HFF-Myc (cell line): ENCODE results near the gene KIF1B.
"Not testable (repeated sequence)": the region's sequence is repeated elsewhere in the genome, so short reads cannot be mapped to it uniquely, and the experiment has no call there.

ENCODE experiments used
- DNase-seq: peaks from one replicate; pipeline ENCODE4 v3.0.0-alpha.2; 2011; ENCODE audit warnings: low read depth; ENCODE audit errors: extremely low read depth
- H3K4me3 ChIP-seq: replicated peaks from 2 replicates; pipeline ENCODE4 v1.5.1; 2011; ENCODE audit warnings: low read depth, mild to moderate bottlenecking, control low read depth, low read length
- TF ChIP-seq, protein P1 (sequence below): IDR thresholded peaks from 2 replicates; pipeline ENCODE4 v1.5.1; 2012; ENCODE audit warnings: mild to moderate bottlenecking, low read depth, low read length, control low read depth; ENCODE audit errors: missing control alignments

KIF1B gene

DNA sequence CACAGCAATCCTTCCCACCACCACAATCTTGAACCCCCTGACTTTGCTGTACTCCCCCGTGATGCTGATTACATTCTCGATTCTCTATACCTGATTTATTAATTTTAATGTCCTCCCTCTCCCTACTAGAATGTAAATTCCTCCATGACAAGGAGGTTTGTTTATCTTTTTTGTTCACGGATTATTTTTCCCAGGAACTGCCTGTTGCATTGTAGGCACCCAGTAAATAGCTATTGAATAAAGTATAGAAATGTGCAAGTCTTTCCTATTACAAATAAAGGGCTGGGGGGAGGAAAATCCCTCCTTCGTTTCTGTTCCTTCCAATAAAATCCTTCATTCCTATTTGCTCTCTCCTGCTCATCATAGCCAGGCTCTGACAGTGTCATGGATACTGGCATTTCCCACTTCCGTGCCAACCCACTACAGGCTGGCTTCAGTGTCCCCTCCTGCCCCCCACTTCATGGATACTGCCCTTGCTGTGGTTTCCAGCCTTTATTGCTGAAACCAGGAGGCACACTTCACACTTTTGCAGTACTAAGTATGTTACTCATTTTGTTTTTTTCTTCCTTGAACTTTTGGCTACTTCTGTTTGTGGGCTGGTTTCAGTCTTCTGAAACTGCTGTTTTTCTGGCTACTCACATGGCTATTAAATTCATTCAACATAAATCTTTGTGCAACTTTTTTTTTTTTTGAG lies 7.5 kb downstream of the KIF1B start:
- TF ChIP-seq, protein P1, sequence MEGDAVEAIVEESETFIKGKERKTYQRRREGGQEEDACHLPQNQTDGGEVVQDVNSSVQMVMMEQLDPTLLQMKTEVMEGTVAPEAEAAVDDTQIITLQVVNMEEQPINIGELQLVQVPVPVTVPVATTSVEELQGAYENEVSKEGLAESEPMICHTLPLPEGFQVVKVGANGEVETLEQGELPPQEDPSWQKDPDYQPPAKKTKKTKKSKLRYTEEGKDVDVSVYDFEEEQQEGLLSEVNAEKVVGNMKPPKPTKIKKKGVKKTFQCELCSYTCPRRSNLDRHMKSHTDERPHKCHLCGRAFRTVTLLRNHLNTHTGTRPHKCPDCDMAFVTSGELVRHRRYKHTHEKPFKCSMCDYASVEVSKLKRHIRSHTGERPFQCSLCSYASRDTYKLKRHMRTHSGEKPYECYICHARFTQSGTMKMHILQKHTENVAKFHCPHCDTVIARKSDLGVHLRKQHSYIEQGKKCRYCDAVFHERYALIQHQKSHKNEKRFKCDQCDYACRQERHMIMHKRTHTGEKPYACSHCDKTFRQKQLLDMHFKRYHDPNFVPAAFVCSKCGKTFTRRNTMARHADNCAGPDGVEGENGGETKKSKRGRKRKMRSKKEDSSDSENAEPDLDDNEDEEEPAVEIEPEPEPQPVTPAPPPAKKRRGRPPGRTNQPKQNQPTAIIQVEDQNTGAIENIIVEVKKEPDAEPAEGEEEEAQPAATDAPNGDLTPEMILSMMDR, result no peak
- no peak overlapping the region for H3K4me3 ChIP-seq
- no peak for DNase-seq

DNA sequence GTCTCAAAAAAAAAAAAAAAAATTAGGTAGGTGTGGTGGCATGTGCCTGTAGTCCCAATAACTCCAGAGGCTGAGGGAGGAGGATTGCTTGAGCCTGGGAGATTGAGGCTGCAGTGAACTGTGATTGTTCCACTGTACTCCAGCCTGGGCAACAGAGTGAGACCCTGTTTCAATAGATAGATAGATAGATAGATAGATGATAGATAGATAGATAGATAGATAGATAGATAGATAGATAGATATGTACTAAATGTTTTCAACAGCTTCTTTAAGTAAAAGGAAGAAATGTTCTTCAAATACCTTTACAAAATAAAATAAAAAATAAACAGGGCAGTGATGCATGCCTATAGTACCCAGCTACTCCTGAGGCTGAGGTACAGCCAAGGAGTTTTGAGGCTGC lies 9.8 kb downstream of the KIF1B start:
- no peak for DNase-seq
- TF ChIP-seq, protein P1, result no peak
- no peak overlapping the region for H3K4me3 ChIP-seq

DNA sequence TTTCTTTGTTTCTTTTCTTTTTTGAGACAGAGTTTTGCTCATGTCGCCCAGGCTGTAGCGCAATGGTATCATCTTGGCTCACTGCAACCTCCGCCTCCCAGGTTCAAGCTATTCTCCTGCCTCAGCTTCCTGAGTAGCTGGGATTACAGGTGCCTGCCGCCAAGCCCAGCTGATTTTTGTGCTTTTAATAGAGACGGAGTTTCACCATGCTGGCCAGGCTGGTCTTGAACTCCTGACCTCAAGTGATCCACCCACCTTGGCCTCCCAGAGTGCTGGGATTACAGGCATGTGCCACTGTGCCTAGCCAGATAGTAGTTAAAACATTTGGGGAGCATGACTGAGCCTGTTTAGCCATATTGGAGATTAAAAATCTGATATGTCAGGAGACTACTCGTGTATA lies 10.3 kb downstream of the KIF1B start:
- H3K4me3 ChIP-seq, DNase-seq: not testable (repeated sequence)

DNA sequence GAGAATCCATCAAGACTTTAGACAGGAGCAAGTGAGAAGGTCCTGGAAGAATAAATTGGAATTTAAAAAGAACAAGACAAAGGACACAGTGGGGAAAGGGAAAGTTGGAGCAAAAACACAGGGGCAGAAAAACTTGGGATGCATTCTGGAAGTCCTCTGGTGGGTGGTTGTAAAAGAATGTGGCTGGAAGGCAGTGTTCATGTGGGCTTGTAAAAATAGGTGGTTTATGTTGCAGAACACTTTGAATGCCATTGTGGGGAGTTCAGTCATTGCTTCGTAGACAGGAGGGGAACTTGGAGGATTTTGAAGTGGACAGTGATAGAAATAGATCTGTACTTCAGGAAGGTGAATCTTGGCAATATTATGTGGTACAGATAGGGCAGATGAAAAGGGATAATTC lies 15.2 kb downstream of the KIF1B start:
- no peak for DNase-seq
- H3K4me3 ChIP-seq, result no peak overlapping the region
- TF ChIP-seq, protein P1, result no peak

DNA sequence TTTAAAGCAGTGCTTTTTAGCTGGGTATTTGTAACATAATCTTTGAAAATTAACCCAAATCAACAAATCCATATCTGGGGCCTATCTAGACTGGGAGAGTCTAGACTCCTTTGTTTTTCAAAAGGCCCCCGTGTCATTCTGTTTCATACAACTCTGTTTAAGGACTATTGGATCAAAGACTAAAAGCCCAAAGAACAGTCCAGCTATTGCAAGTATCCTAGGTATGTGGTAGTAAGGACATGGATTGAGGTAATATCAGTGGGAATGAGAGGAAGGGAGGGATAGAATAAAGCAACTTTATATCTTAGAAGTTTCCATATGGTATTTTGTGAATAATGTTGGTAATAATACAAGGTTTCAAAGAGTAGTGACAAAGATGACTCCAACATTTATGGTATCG lies 18.2 kb downstream of the KIF1B start:
- no peak overlapping the region for H3K4me3 ChIP-seq
- DNase-seq, result no peak
- TF ChIP-seq, protein P1, result no peak

DNA sequence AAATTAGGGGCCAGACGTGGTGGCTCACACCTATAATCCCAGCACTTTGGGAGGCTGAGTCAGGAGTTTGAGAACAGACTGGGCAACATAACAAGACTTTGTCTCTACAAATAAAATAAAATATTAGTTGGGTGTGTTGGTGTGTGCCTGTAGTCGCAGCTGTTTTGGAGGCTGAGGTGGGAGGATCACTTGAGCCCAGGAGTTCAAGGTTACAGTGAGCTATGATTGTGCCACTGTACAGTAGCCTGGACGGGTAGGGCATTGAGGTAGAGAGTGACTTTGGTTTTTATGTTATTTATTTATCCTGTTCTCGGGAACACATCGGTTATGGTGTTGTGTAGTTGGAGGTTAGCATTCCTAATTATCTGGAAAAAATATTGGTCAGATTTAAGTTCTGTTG lies 19.5 kb downstream of the KIF1B start:
- no peak for DNase-seq
- no peak overlapping the region for H3K4me3 ChIP-seq
- TF ChIP-seq, protein P1, result no peak

DNA sequence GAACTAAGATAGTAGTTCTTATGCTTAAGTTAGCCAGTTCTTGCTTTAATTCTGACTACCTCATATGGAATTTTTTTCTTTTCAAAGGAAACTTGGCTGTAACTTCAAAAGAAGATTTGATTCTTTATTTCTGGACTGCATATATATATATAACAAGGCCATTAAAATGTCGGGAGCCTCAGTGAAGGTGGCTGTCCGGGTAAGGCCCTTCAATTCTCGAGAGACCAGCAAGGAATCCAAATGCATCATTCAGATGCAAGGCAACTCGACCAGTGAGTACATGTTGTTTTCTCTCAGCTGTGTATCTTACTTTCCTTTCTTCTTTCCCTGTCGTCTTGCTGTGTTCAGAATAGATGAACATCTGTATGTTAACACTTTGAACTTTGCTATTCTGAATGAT lies 21.8 kb downstream of the KIF1B start:
- DNase-seq, result no peak
- TF ChIP-seq, protein P1, result no peak
- no peak overlapping the region for H3K4me3 ChIP-seq
